Activated naive CD4-positive, alpha-beta T cell (primary cell): ENCODE data around the gene DDX24.

ENCODE experiments used
- DNase-seq, 4 experiments: peaks; one replicate each; lab custom pipeline; 2025; lab: John Stamatoyannopoulos, UW

Gene DDX24

GRCh38 chr14:94010625-94011024, 70.4 kb downstream of the DDX24 start:
- no peak for DNase-seq

- DNase-seq: no peak
Measured at GRCh38 chr14:94009767-94010166, 71.2 kb downstream of the DDX24 start.

- DNase-seq: no peak
Measured at GRCh38 chr14:94008234-94008633, 72.8 kb downstream of the DDX24 start.

GRCh38 chr14:94005324-94006073, 75.5 kb downstream of the DDX24 start:
- DNase-seq: no peak

GRCh38 chr14:94004015-94004414, 77.0 kb downstream of the DDX24 start:
- DNase-seq: no peak

- no peak for DNase-seq
Measured at GRCh38 chr14:94003397-94003796, 77.6 kb downstream of the DDX24 start.

- DNase-seq: peak in 2 of 4 experiments; percentile 12 to 37
Measured at GRCh38 chr14:94001501-94002396, 79.3 kb downstream of the DDX24 start.

- DNase-seq: no peak
Measured at GRCh38 chr14:94001016-94001415, 80.0 kb downstream of the DDX24 start.

GRCh38 chr14:94000267-94000666, 80.7 kb downstream of the DDX24 start:
- no peak for DNase-seq

- no peak for DNase-seq
Measured at GRCh38 chr14:93999573-93999972, 81.4 kb downstream of the DDX24 start.

- DNase-seq: no peak
Measured at GRCh38 chr14:93998871-93999403, 82.1 kb downstream of the DDX24 start.
